HepG2 (cell line): ENCODE data around the gene CAST. TPM values are rescaled to one million over a fixed set of nuclear protein-coding genes. Genes with fewer than 3 reads are reported as not detected.

ENCODE experiments used
- ATAC-seq: fragments of 200-7000 bp; cut with Tn5 transposase; 3 replicates; pipeline ENCODE4 v1.9.1; 2020; ENCODE audit warnings: mild to moderate bottlenecking, moderate library complexity
- BruUV-seq: library from RNA; stranded (reverse); fragments of 400-500 nt; replicated peaks from 2 replicates; lab custom pipeline; 2021; lab: Mats Ljungman, UMichigan
- CTCF ChIA-PET: fragments of 300-600 bp; formaldehyde crosslinking; extraction: SDS; loops from one replicate; lab custom pipeline; 2021; ENCODE audit warnings: low total read pairs, inconsistent platforms, low intra/inter-chr PET ratio; lab: Yijun Ruan, JAX
- POLR2A ChIA-PET: fragments of 350-600 bp; sonication (Branson Sonifier 250); formaldehyde crosslinking; loops from one replicate; lab custom pipeline; 2020; ENCODE audit warnings: antibody characterized with exemption, inconsistent platforms; lab: Yijun Ruan, JAX
- DNase-seq: peaks from one replicate; pipeline ENCODE4 v3.0.0-alpha.2; 2015; ENCODE audit warnings: low spot score
- FAIRE-seq: peaks from 3 replicates; lab custom pipeline; 2011; peaks lifted over from hg19 to GRCh38; lab: Jason Lieb, UNC
- H2AFZ ChIP-seq: one replicate; pipeline ENCODE4 v1.6.1; 2011; ENCODE audit warnings: low read length, inconsistent platforms
- H3K27ac ChIP-seq: fragments of 300-600 bp; 3 replicates; pipeline ENCODE4 v1.8.0; 2011; ENCODE audit warnings: mixed run types, mild to moderate bottlenecking, mixed read lengths, low read length, inconsistent platforms; ENCODE audit not compliant: insufficient read depth; ENCODE audit errors: extremely low read length
- H3K27me3 ChIP-seq, 2 experiments: fragments of 200-600 bp in 1 of 2; 2 replicates in 1 of 2; 3 replicates in 1 of 2; pipeline versions ENCODE4 v1.6.0 to v1.8.0; 2011; ENCODE audit warnings: low read length in 2 of 2, mild to moderate bottlenecking in 2 of 2, moderate library complexity in 2 of 2, inconsistent platforms in 1 of 2; ENCODE audit not compliant: insufficient read depth in 2 of 2, control insufficient read depth in 1 of 2
- H3K36me3 ChIP-seq, 2 experiments: fragments of 200-600 bp in 1 of 2; replicated peaks in 1 of 2; 2 replicates in 1 of 2; 3 replicates in 1 of 2; pipeline versions ENCODE4 v1.5.1 to v1.8.0; 2011; ENCODE audit warnings: low read length in 2 of 2, inconsistent platforms in 1 of 2; ENCODE audit not compliant: insufficient read depth in 2 of 2, control insufficient read depth in 1 of 2
- H3K4me1 ChIP-seq: 2 replicates; pipeline ENCODE4 v1.5.1; 2012; ENCODE audit warnings: low read length, inconsistent platforms; ENCODE audit not compliant: insufficient read depth
- H3K4me2 ChIP-seq: 2 replicates; pipeline ENCODE4 v1.6.0; 2011; ENCODE audit warnings: low read depth, low read length, inconsistent platforms
- H3K4me3 ChIP-seq, 3 experiments: fragments of 200-600 bp in 1 of 3; sonication (generic), shearing (Covaris generic) in 1 of 3; replicated peaks in 1 of 3; 2 replicates each; pipeline ENCODE4 v1.5.1; 2011 to 2016; ENCODE audit warnings: low read length in 3 of 3, inconsistent platforms in 2 of 3, low read depth in 2 of 3, mild to moderate bottlenecking in 2 of 3, control low read depth in 1 of 3, mixed read lengths in 1 of 3; ENCODE audit not compliant: insufficient read depth in 1 of 3
- H3K79me2 ChIP-seq: one replicate; pipeline ENCODE4 v1.6.1; 2011; ENCODE audit warnings: low read length, inconsistent platforms; ENCODE audit not compliant: insufficient read depth
- H3K9ac ChIP-seq: 2 replicates; pipeline ENCODE4 v1.6.0; 2011; ENCODE audit warnings: mild to moderate bottlenecking, low read depth, low read length, inconsistent platforms; ENCODE audit not compliant: insufficient read depth
- H3K9me3 ChIP-seq: 2 replicates; pipeline ENCODE4 v1.5.1; 2012; ENCODE audit warnings: mild to moderate bottlenecking, low read length
- H4K20me1 ChIP-seq: 2 replicates; pipeline ENCODE4 v1.6.0; 2011; ENCODE audit warnings: inconsistent platforms, mild to moderate bottlenecking, low read length, moderate library complexity; ENCODE audit not compliant: insufficient read depth
- FOXJ3 ChIP-seq: sonication (generic); formaldehyde crosslinking; IDR thresholded peaks from 2 replicates; pipeline ENCODE4 v1.4.0; 2020; ENCODE audit warnings: missing genetic modification reagents, mild to moderate bottlenecking, borderline replicate concordance
- GTF2F1 ChIP-seq: fragments of 150-350 bp; IDR thresholded peaks from 2 replicates; pipeline ENCODE4 v1.6.1; 2014; ENCODE audit warnings: low read length
- HOXA5 ChIP-seq: sonication (generic); formaldehyde crosslinking; IDR thresholded peaks from 2 replicates; pipeline ENCODE4 v1.4.0; 2020; ENCODE audit warnings: missing genetic modification reagents
- KDM1A ChIP-seq: IDR thresholded peaks from 2 replicates; pipeline ENCODE4 v1.6.1; 2016; ENCODE audit warnings: missing compliant biosample characterization
- MLXIP ChIP-seq: sonication (generic); formaldehyde crosslinking; IDR thresholded peaks from 2 replicates; pipeline ENCODE4 v1.9.0; 2021; ENCODE audit warnings: missing genetic modification reagents, borderline replicate concordance
- SOX13 ChIP-seq, 3 experiments: fragments of 450-650 bp in 1 of 3; sonication (generic) in 1 of 3; formaldehyde crosslinking in 1 of 3; IDR thresholded peaks in 2 of 3; conservative IDR thresholded peaks in 1 of 3; 2 replicates each; pipeline versions ENCODE4 v1.5.0 to v1.6.1; 2016 to 2020; ENCODE audit warnings: antibody characterized with exemption in 1 of 3, mild to moderate bottlenecking in 1 of 3, missing compliant biosample characterization in 1 of 3, missing genetic modification reagents in 1 of 3, moderate library complexity in 1 of 3
- SRY ChIP-seq: sonication (generic); formaldehyde crosslinking; IDR thresholded peaks from 2 replicates; pipeline ENCODE4 v1.8.0; 2022; ENCODE audit warnings: mild to moderate bottlenecking, missing genetic modification reagents
- TBL1XR1 ChIP-seq: fragments of 150-350 bp; IDR thresholded peaks from 2 replicates; pipeline ENCODE4 v1.6.1; 2014; ENCODE audit warnings: borderline replicate concordance, low read length; ENCODE audit not compliant: partially characterized antibody
- TRIM24 ChIP-seq: sonication (generic); formaldehyde crosslinking; IDR thresholded peaks from 2 replicates; pipeline ENCODE4 v1.8.0; 2022; ENCODE audit warnings: mild to moderate bottlenecking, missing genetic modification reagents
- ZBTB1 ChIP-seq: sonication (generic); formaldehyde crosslinking; IDR thresholded peaks from 2 replicates; pipeline ENCODE4 v1.4.0; 2020; ENCODE audit warnings: missing genetic modification reagents, borderline replicate concordance
- ZNF546 ChIP-seq: sonication (generic); formaldehyde crosslinking; conservative IDR thresholded peaks from 2 replicates; pipeline ENCODE4 v1.8.1; 2023; ENCODE audit warnings: mild to moderate bottlenecking, missing genetic modification reagents
- WGBS: methylation state at CpG from one replicate; pipeline ENCODE4 v1.1.6; 2017; ENCODE audit warnings: low lambda C conversion rate; 5-methylcytosine and 5-hydroxymethylcytosine counted together
- in situ Hi-C: cut with HindIII; loops from 2 replicates; pipeline ENCODE4 v1.10.0; 2017; ENCODE audit warnings: low pct_unique_long_range_greater_than_20kb; ENCODE audit not compliant: extremely low pct_ligation_motif_present
- intact Hi-C: fragments of 100-400 bp; cut with micrococcal nuclease; formaldehyde crosslinking; loops from one replicate; pipeline ENCODE4 v1.10.0; 2022; ENCODE audit not compliant: unreplicated experiment
- polyA plus RNA-seq, 8 experiments: library from polyadenylated mRNA; depleted of rRNA in 3 of 8; stranded (reverse) in 7 of 8; unstranded in 1 of 8; fragments of >200 nt; fragmentation: Illumina TruSeq in 4 of 8; extraction: Trizol in 4 of 8; gene quantifications; 2 replicates each; pipeline versions ENCODE4 v1.2.1 to v1.2.3, GENCODE V29; 2011 to 2016; ENCODE audit warnings: low read depth in 4 of 8, missing spikeins in 1 of 8, mixed read lengths in 1 of 8; ENCODE audit not compliant: insufficient read depth in 1 of 8
- total RNA-seq, 5 experiments: library from RNA; depleted of rRNA; stranded (reverse); fragments of >200 nt; fragmentation: Illumina TruSeq; extraction: Trizol; gene quantifications; 2 replicates each; pipeline ENCODE4 v1.2.3, GENCODE V29; 2016; ENCODE audit warnings: low read depth in 1 of 5
- TF ChIP-seq, protein P1 (sequence below): IDR thresholded peaks from 2 replicates; pipeline ENCODE4 v1.6.1; 2012; ENCODE audit warnings: inconsistent platforms
- TF ChIP-seq, protein P2 (sequence below): sonication (generic); formaldehyde crosslinking; IDR thresholded peaks from 2 replicates; pipeline ENCODE4 v1.5.1; 2020; ENCODE audit warnings: missing genetic modification reagents, mild to moderate bottlenecking, borderline replicate concordance
- TF ChIP-seq, protein P3 (sequence below): sonication (generic); formaldehyde crosslinking; conservative IDR thresholded peaks from 2 replicates; pipeline ENCODE4 v1.8.0; 2022; ENCODE audit warnings: low read depth, missing genetic modification reagents

CAST gene
- total and polyA plus RNA-seq, 2 of the 13 experiments (the other 11 are each of a cell fraction or from before 2014, with no cell fraction given): 42.1 to 67.6 TPM

- TF ChIP-seq ZNF546 (CRISPR knock-in tag): no peak
- no peak for TF ChIP-seq FOXJ3 (CRISPR knock-in tag)
- no peak for TF ChIP-seq KDM1A (CRISPR knock-in tag)
- no peak for TF ChIP-seq TBL1XR1
These were observed 118.5 kb downstream of the CAST start (continued) for GRCh38 chr5:96780626-96781025.

DNA sequence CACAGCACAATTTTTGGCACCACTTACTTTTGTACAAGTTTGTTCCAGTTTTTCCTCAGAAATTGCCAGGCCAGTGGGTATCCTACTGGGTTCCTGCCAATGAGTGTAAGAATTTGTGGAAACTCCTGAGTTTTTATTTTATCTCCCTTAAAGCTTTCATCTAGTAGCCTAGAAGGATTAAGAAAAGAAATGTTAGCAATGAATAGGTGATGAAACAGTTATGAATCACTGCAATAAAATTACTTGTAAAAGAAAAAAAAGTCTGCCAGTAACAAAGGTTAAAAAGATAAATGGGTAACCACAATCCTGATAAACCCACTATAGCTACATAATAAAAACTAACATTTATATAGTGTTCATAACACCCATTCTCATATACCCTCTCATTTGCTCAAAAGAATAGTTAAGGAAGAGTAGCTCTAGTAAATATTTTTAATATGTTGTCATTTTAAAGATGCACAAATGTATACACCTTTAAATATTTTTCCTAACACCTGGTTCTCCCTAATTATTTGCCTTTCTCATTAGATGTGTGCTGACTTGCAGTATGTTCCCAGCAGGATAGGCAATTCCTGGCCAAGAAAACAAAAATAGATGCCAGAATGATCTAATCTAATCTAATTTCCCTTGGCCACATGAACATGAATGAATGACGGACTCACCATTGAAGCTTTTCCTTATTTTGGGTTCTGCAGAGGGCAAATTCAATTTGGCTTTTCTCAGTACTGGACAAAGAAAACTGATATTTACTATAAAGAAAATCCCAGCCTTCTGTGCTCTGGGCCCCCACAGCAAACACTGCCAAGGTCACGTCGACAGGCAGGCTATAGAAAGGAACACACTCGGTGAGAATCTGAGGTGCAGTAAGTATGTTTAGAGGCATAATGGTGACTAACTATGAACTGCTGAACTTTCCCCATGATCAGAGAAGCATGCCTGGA is 119.1 kb downstream of the CAST start:
- peak; percentile 36 for FAIRE-seq
- peak; percentile 39 for DNase-seq
- Histone ChIP-seq H3K9ac (no peak overlapping the region), H3K4me2 (0 out of 2 replicates have a peak overlapping the region, but pooled peaks have one; percentile 14), H4K20me1 (no peaks in the 10 kb centered on the region), H2AFZ (no peak overlapping the region), H3K4me1 (peaks cover 17% of the 10 kb centered on the region), H3K4me3 (no peak overlapping the region), H3K27me3 (no peaks in the 10 kb centered on the region), H3K27ac (peak overlapping the region; percentile 47), H3K79me2 (no peaks in the 10 kb centered on the region), H3K9me3 (no peaks in the 10 kb centered on the region), H3K36me3 (peaks cover 4 to 50% of the 10 kb centered on the region in 2 experiments)
- in situ Hi-C loops: no loop called here
- ATAC-seq: peak; percentile 94
- ChIA-PET CTCF (no interaction called here), POLR2A (interaction anchor here (1.0 to 1.1 kb wide), 2 partner anchors 27 to 154 kb away, joined by 3 to 4 read pairs; partner anchors contain the start of genes ERAP1 and LNPEP)
- intact Hi-C loops: no loop called here
- BruUV-seq: no TSS peak
- 33% methylated on average over 4 of the region's 4 CpGs for WGBS
- TF ChIP-seq ZBTB1 (CRISPR knock-in tag) (no peak), GTF2F1 (no peak), HOXA5 (CRISPR knock-in tag) (no peak), SRY (CRISPR knock-in tag) (no peak), TRIM24 (no peak), SOX13 (IDR thresholded peaks at IDR 0.05) (no peak), SOX13 (CRISPR knock-in tag; conservative IDR thresholded peaks at IDR 0.05 in 1 of 2, IDR thresholded peaks at IDR 0.05 in 1 of 2) (peak in 1 of 2 experiments; percentile 42; a peak in 1 of 4 replicates), MLXIP (CRISPR knock-in tag) (no peak)
- TF ChIP-seq, protein P1, sequence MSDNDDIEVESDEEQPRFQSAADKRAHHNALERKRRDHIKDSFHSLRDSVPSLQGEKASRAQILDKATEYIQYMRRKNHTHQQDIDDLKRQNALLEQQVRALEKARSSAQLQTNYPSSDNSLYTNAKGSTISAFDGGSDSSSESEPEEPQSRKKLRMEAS: no peak
- TF ChIP-seq, protein P2, sequence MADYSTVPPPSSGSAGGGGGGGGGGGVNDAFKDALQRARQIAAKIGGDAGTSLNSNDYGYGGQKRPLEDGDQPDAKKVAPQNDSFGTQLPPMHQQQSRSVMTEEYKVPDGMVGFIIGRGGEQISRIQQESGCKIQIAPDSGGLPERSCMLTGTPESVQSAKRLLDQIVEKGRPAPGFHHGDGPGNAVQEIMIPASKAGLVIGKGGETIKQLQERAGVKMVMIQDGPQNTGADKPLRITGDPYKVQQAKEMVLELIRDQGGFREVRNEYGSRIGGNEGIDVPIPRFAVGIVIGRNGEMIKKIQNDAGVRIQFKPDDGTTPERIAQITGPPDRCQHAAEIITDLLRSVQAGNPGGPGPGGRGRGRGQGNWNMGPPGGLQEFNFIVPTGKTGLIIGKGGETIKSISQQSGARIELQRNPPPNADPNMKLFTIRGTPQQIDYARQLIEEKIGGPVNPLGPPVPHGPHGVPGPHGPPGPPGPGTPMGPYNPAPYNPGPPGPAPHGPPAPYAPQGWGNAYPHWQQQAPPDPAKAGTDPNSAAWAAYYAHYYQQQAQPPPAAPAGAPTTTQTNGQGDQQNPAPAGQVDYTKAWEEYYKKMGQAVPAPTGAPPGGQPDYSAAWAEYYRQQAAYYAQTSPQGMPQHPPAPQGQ (CRISPR knock-in tag): no peak
- TF ChIP-seq, protein P3, sequence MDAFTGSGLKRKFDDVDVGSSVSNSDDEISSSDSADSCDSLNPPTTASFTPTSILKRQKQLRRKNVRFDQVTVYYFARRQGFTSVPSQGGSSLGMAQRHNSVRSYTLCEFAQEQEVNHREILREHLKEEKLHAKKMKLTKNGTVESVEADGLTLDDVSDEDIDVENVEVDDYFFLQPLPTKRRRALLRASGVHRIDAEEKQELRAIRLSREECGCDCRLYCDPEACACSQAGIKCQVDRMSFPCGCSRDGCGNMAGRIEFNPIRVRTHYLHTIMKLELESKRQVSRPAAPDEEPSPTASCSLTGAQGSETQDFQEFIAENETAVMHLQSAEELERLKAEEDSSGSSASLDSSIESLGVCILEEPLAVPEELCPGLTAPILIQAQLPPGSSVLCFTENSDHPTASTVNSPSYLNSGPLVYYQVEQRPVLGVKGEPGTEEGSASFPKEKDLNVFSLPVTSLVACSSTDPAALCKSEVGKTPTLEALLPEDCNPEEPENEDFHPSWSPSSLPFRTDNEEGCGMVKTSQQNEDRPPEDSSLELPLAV (CRISPR knock-in tag): no peak
